ENCODE measurements around the gene XRCC5.

XRCC5 gene

DNA sequence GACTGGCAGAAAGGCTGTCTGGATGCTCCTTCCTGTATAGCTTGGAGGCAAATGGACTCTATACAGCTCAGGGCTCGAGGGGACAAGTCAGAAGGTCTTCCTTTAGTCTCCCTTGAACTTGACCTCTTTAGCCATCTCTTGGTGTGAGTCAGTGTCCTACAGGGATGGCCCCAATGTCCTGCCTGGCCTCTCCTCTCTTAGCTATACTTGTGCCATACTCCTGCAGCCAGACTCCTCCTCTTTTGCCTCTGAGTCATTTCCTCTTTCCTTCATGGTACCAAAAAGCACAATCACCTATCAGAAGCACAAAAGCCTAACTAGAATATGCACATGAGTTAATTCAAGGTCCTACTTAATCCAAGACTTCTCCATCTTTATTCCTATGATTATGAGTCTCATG, 112.7 kb downstream of the XRCC5 start:
- H3K18ac ChIP-seq (ENCODE audit: low read length), result no peak overlapping the region
- H3K14ac ChIP-seq (ENCODE audit: low read length), result no peak overlapping the region
- no peak overlapping the region for H2AFZ ChIP-seq (ENCODE audit: insufficient read depth, low read length, poor library complexity)
- H3K23ac ChIP-seq (ENCODE audit: low read length), result no peak overlapping the region
- no peak overlapping the region for H2BK120ac ChIP-seq (ENCODE audit: insufficient read depth, low read length, poor library complexity)
- no peak overlapping the region for H3K4ac ChIP-seq (ENCODE audit: low read depth, low read length)
- H4K12ac ChIP-seq (ENCODE audit: low read depth, low read length), result no peak overlapping the region
- H3K79me2 ChIP-seq (ENCODE audit: control insufficient read depth, insufficient read depth, low read length, poor library complexity), result no peaks in the 10 kb centered on the region
- WGBS (ENCODE audit: extremely low coverage, insufficient coverage, insufficient read length), result no CpG with 5 or more reads among the region's 1 CpG
- H3K27ac ChIP-seq (ENCODE audit: low read depth, low read length), result no peak overlapping the region
- no peak overlapping the region for H4K91ac ChIP-seq (ENCODE audit: low read depth, low read length)
- no peaks in the 10 kb centered on the region for H3K79me1 ChIP-seq (ENCODE audit: low read length)
- no peak for DNase-seq
- no peak overlapping the region for H3K4me2 ChIP-seq (ENCODE audit: low read length)
- no peak overlapping the region for H2AK5ac ChIP-seq (ENCODE audit: low read length)
- no peaks in the 10 kb centered on the region for H3K27me3 ChIP-seq (ENCODE audit: insufficient read depth, low read length)
- no peak overlapping the region for H4K8ac ChIP-seq (ENCODE audit: low read depth, low read length)
- H3K9me3 ChIP-seq (ENCODE audit: insufficient read depth, low read depth, low read length), result no peaks in the 10 kb centered on the region
- no peak overlapping the region for H3K4me3 ChIP-seq (ENCODE audit: low read depth, low read length)
- peaks cover 0 to 4% of the 10 kb centered on the region in 2 experiments for H3K36me3 ChIP-seq (ENCODE audit: control insufficient read depth in 1 of 2, insufficient read depth in 2 of 2, low read length in 2 of 2)
- H2BK12ac ChIP-seq (ENCODE audit: low read length), result no peak overlapping the region
- peaks cover 8 to 16% of the 10 kb centered on the region in 2 experiments for H3K4me1 ChIP-seq (ENCODE audit: control insufficient read depth in 1 of 2, insufficient read depth in 2 of 2, low read length in 2 of 2)
- no peak overlapping the region for H3K9ac ChIP-seq (ENCODE audit: low read length)
- H2BK5ac ChIP-seq (ENCODE audit: low read depth, low read length, poor library complexity), result no peak overlapping the region

DNA sequence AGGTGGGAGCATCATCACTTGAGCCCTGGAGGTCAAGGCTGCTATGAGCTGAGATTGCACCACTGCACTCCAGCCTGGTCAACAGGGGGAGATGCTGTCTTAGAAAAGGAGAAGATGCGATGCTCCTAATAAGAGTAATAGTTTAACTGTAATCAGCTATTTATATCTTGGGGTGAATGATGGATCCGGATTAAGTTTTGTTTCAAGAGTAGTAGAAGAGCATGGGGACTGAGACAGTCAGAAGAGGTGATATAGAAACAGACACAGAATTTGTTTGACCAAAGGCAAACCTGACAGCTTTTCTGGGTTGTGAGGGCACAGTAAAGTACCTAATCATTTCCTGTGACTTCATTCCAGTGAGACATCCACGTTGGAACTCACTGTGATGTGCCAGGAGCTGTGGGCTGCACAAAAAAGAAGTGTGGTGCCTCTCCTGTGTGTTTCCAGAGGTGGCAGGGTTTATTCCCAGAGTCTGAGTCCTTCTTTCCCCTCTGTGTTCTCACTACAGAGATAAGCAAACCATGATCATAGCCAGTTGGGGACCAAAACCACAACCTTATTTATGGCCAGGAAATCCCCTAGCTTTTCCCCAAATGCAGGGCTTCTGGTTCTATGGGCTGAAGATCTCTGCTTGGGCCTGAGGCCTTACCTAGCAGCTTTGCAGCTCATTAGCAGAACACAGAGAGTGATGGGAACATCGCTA, 113.7 kb downstream of the XRCC5 start:
- Histone ChIP-seq H3K9me3 (ENCODE audit: insufficient read depth, low read depth, low read length) (no peaks in the 10 kb centered on the region), H3K4me3 (ENCODE audit: low read depth, low read length) (no peak overlapping the region), H4K12ac (ENCODE audit: low read depth, low read length) (no peak overlapping the region), H3K4me1 (ENCODE audit: control insufficient read depth in 1 of 2, insufficient read depth in 2 of 2, low read length in 2 of 2) (peaks cover 5 to 7% of the 10 kb centered on the region in 2 experiments), H3K4me2 (ENCODE audit: low read length) (no peak overlapping the region), H3K36me3 (ENCODE audit: control insufficient read depth in 1 of 2, insufficient read depth in 2 of 2, low read length in 2 of 2) (peaks cover 0 to 4% of the 10 kb centered on the region in 2 experiments), H2BK5ac (ENCODE audit: low read depth, low read length, poor library complexity) (no peak overlapping the region), H3K79me1 (ENCODE audit: low read length) (no peaks in the 10 kb centered on the region), H3K27me3 (ENCODE audit: insufficient read depth, low read length) (no peaks in the 10 kb centered on the region), H4K8ac (ENCODE audit: low read depth, low read length) (no peak overlapping the region), H2AK5ac (ENCODE audit: low read length) (no peak overlapping the region), H3K23ac (ENCODE audit: low read length) (no peak overlapping the region), H3K9ac (ENCODE audit: low read length) (no peak overlapping the region), H3K4ac (ENCODE audit: low read depth, low read length) (no peak overlapping the region), H2BK12ac (ENCODE audit: low read length) (no peak overlapping the region), H3K27ac (ENCODE audit: low read depth, low read length) (no peak overlapping the region), H3K14ac (ENCODE audit: low read length) (no peak overlapping the region), H3K79me2 (ENCODE audit: control insufficient read depth, insufficient read depth, low read length, poor library complexity) (no peaks in the 10 kb centered on the region), H2AFZ (ENCODE audit: insufficient read depth, low read length, poor library complexity) (no peak overlapping the region), H4K91ac (ENCODE audit: low read depth, low read length) (no peak overlapping the region), H3K18ac (ENCODE audit: low read length) (no peak overlapping the region), H2BK120ac (ENCODE audit: insufficient read depth, low read length, poor library complexity) (no peak overlapping the region)
- WGBS (ENCODE audit: extremely low coverage, insufficient coverage, insufficient read length), result no CpG with 5 or more reads among the region's 4 CpGs
- peak in 1 of 2 donors; percentile 16 for DNase-seq

DNA sequence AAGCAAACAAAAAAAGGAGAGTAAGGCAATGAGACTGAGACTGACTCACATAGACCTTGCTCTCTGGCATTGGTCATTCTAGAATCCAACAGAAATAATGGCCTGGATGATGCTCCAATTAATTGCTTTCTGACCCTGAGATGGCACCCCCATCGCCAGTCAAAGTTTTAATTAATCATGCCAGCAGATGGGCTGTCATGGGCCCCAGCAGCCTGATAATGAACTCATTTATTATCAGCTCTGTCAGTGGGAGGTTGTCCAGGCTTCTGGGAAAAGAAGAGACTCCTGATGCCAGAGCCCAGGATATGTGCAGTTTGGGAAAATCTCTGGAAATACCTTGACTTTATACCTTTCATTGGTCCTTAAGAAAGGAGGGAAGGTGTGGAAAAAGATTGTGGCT, 115.2 kb downstream of the XRCC5 start:
- Histone ChIP-seq H4K91ac (ENCODE audit: low read depth, low read length) (no peak overlapping the region), H4K12ac (ENCODE audit: low read depth, low read length) (no peak overlapping the region), H4K8ac (ENCODE audit: low read depth, low read length) (no peak overlapping the region), H2BK5ac (ENCODE audit: low read depth, low read length, poor library complexity) (no peak overlapping the region), H3K9ac (ENCODE audit: low read length) (no peak overlapping the region), H2AFZ (ENCODE audit: insufficient read depth, low read length, poor library complexity) (no peak overlapping the region), H3K4me1 (ENCODE audit: control insufficient read depth in 1 of 2, insufficient read depth in 2 of 2, low read length in 2 of 2) (no peaks in the 10 kb centered on the region), H3K23ac (ENCODE audit: low read length) (no peak overlapping the region), H3K4me3 (ENCODE audit: low read depth, low read length) (no peak overlapping the region), H2BK120ac (ENCODE audit: insufficient read depth, low read length, poor library complexity) (no peak overlapping the region), H3K9me3 (ENCODE audit: insufficient read depth, low read depth, low read length) (no peaks in the 10 kb centered on the region), H3K27me3 (ENCODE audit: insufficient read depth, low read length) (no peaks in the 10 kb centered on the region), H3K36me3 (ENCODE audit: control insufficient read depth in 1 of 2, insufficient read depth in 2 of 2, low read length in 2 of 2) (no peaks in the 10 kb centered on the region), H3K79me2 (ENCODE audit: control insufficient read depth, insufficient read depth, low read length, poor library complexity) (no peaks in the 10 kb centered on the region), H3K4me2 (ENCODE audit: low read length) (no peak overlapping the region), H3K27ac (ENCODE audit: low read depth, low read length) (no peak overlapping the region), H2BK12ac (ENCODE audit: low read length) (no peak overlapping the region), H3K18ac (ENCODE audit: low read length) (no peak overlapping the region), H3K4ac (ENCODE audit: low read depth, low read length) (no peak overlapping the region), H3K14ac (ENCODE audit: low read length) (no peak overlapping the region), H3K79me1 (ENCODE audit: low read length) (no peaks in the 10 kb centered on the region), H2AK5ac (ENCODE audit: low read length) (no peak overlapping the region)
- no peak for DNase-seq
- WGBS (ENCODE audit: extremely low coverage, insufficient coverage, insufficient read length), result no CpG with 5 or more reads among the region's 1 CpG

DNA sequence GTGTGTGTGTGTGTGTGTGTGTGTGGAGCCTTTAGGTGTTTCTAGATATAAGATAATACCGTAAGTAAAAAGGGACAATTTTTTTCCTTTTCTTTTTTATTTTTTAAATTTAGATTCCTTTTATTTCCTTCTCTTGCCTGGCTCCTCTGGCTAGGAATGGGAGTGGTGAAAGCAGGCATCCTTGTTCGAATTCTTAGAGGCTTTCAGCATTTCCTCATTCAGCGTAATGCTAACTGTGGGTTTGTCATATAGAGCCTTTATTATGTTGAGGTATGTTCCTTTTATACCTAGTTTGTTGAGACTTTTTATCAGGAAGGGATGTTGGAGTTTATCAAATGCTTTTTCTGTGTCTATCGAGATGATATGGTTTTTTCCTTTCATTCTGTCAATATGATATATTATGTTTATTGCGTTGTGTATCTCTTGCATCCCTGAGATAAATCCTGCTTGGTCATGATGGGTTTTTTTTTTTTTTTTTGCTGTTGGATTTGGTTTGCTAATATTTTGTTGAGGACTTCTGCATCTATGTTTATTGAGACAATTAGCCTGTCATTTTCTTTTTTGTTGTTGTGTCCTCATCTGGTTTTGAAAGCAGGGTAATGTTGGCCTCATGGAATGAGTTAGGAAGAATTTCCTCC, 120.2 kb downstream of the XRCC5 start:
- no peak for DNase-seq
- Histone ChIP-seq H2BK5ac (ENCODE audit: low read depth, low read length, poor library complexity) (no peak overlapping the region), H3K18ac (ENCODE audit: low read length) (no peak overlapping the region), H3K27me3 (ENCODE audit: insufficient read depth, low read length) (no peaks in the 10 kb centered on the region), H2AK5ac (ENCODE audit: low read length) (no peak overlapping the region), H4K8ac (ENCODE audit: low read depth, low read length) (no peak overlapping the region), H3K4me2 (ENCODE audit: low read length) (no peak overlapping the region), H3K79me2 (ENCODE audit: control insufficient read depth, insufficient read depth, low read length, poor library complexity) (no peaks in the 10 kb centered on the region), H3K36me3 (ENCODE audit: control insufficient read depth in 1 of 2, insufficient read depth in 2 of 2, low read length in 2 of 2) (no peaks in the 10 kb centered on the region), H3K4me1 (ENCODE audit: control insufficient read depth in 1 of 2, insufficient read depth in 2 of 2, low read length in 2 of 2) (no peaks in the 10 kb centered on the region), H3K4ac (ENCODE audit: low read depth, low read length) (no peak overlapping the region), H2BK120ac (ENCODE audit: insufficient read depth, low read length, poor library complexity) (no peak overlapping the region), H3K4me3 (ENCODE audit: low read depth, low read length) (no peak overlapping the region), H3K79me1 (ENCODE audit: low read length) (no peaks in the 10 kb centered on the region), H3K14ac (ENCODE audit: low read length) (no peak overlapping the region), H3K27ac (ENCODE audit: low read depth, low read length) (no peak overlapping the region), H3K9ac (ENCODE audit: low read length) (no peak overlapping the region), H2BK12ac (ENCODE audit: low read length) (no peak overlapping the region), H4K12ac (ENCODE audit: low read depth, low read length) (no peak overlapping the region), H4K91ac (ENCODE audit: low read depth, low read length) (no peak overlapping the region), H3K23ac (ENCODE audit: low read length) (no peak overlapping the region), H2AFZ (ENCODE audit: insufficient read depth, low read length, poor library complexity) (no peak overlapping the region), H3K9me3 (ENCODE audit: insufficient read depth, low read depth, low read length) (no peaks in the 10 kb centered on the region)
- no CpG with 5 or more reads among the region's 5 CpGs for WGBS (ENCODE audit: extremely low coverage, insufficient coverage, insufficient read length)
